ENCODE measurements around the gene KIZ.
"Not testable (repeated sequence)": the region's sequence is repeated elsewhere in the genome, so short reads cannot be mapped to it uniquely, and the experiment has no call there.

Gene KIZ

DNA sequence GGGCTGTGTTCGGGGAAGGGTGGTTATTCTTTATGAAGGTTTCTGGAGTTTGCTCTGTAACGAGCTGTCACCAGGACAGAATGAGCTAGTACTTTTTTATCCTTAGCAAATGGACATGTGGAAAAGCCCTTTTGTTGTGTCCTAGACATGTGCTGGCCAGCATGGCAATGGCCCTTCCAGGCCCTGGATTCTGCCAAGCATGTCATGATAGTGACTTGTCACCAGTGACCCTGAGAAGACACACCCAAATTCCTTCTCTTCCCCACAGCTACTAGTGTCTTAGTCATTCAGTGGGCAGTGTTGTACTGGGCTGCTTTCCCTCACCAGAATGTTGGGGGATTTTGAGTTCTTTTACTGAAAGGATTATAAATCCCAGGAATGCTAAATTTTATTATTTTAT, 103.3 kb downstream of the KIZ start:
- no peak for DNase-seq (ENCODE audit: low read depth)

DNA sequence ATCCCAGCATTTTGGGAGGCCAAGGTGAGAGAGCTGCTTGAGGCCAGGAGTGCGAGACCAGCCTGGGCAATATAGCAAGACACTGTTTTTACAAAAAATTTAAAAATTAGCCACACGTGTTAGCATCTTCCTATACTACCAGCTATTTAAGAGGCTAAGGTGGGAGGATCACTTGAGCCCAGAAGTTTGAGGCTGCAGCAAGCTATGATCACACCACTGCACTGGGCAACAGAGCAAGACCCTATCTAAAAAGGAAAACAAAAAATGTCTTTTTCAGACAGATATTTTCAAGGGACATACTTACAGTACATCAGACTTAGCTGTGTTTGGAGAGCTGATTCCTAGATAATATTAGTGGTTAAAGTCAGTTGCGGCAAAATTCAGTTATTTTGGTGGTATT, 104.3 kb downstream of the KIZ start:
- DNase-seq (ENCODE audit: low read depth) = no peak

DNA sequence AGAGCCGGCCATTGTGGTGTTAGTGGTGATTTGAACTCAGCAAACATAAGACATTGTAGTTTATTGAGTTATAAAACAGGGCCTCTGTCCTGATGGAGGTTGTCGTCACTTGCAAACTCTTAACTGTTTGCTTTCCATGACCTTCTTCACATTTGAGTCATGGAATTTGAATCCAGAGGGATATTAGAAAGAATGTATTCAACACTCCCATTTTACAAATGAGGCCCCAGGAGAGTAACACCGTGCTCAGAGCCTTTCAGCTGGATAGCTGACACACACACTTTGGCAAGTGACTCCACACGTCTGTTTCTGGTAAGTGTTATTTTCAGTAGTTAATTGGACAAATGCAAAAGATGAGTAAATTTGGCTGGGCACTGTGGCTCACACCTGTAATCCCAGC, 104.8 kb downstream of the KIZ start:
- no peak for DNase-seq (ENCODE audit: low read depth)

DNA sequence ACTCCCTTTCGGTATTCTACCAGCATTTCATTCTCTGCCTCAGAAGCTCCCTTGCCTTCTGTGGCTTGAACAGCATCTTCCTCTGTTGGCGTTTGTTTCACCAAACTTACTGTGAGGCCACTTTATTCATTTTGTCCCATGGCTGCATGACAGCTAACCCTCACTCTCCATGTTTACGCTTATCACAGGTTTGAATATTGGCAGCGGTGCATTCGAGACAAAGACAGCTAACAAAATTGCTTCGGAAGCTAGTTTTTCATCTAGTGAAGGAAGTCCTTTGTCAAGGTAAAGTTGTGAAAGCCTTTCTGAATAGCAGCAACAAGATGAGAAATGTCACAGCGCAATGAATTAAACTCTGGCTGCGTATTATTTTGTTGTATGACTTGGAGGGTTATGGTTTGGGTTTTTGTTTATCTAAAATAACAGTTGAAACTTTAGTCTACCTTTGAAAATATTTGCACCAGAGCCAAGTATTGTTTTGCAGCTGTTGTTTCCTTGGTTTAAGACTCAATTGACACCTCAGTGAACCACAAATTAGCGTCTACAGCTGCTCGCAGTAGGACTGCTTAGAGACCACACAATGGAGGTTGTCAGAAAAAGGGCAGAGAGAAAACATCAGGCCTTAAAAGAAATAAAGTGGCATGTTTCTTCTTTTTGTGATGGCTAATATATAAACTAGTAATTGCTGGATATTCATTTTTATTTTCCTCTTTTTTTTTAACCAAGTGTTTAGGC, 106.8 kb downstream of the KIZ start:
- no peak for DNase-seq (ENCODE audit: low read depth)

DNA sequence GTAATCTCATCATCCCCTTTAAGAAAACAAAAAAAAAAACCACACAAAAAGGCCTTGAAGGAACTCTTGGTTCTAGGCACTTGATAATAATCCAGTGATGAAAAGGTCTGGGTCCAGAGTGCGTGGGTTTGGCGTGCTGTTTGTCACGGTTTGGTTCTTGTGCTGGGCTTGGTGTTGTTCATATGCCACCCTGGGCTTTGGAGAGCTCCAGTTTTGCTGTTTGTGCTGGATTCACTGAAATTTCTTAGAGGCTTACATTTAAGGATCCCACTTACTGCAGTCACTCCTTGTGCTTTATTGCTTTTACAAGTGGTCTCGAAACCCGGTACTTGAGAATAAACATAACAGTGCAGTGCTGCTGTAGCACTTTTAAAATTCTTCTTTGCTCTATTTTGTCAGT, 108.4 kb downstream of the KIZ start:
- no peak for DNase-seq (ENCODE audit: low read depth)

DNA sequence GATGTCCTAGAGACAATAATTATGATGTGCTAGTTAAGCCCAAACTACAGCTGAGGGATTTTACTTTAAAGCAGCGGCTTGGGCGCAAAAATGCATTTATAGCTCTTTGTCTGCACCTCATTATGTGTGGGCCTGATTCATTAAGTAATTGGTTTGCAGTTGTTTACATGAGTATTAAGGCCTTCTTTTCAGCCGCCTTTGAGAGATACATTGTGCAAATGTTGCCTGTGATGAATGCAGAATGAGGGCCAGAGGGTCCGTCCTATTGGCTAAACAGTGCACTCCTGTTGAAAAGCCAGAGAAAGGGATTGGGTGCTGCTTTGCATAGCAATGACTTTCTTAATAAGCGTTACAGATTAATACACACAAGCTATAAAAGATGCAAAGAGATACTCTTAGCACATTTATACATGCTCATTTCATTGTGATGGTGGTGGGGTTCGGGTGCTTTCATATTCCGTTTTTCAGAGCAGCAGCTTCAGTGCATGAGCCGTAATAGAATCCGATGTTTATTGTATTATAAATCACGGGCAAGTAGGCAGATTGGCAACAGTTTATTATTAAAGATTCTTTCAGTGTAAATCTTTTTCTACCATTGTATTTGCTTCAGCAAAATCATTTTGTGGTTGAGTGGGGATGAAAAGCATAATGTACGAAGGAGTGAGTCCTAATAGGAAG, 109.1 kb downstream of the KIZ start:
- no peak for DNase-seq (ENCODE audit: low read depth)

DNA sequence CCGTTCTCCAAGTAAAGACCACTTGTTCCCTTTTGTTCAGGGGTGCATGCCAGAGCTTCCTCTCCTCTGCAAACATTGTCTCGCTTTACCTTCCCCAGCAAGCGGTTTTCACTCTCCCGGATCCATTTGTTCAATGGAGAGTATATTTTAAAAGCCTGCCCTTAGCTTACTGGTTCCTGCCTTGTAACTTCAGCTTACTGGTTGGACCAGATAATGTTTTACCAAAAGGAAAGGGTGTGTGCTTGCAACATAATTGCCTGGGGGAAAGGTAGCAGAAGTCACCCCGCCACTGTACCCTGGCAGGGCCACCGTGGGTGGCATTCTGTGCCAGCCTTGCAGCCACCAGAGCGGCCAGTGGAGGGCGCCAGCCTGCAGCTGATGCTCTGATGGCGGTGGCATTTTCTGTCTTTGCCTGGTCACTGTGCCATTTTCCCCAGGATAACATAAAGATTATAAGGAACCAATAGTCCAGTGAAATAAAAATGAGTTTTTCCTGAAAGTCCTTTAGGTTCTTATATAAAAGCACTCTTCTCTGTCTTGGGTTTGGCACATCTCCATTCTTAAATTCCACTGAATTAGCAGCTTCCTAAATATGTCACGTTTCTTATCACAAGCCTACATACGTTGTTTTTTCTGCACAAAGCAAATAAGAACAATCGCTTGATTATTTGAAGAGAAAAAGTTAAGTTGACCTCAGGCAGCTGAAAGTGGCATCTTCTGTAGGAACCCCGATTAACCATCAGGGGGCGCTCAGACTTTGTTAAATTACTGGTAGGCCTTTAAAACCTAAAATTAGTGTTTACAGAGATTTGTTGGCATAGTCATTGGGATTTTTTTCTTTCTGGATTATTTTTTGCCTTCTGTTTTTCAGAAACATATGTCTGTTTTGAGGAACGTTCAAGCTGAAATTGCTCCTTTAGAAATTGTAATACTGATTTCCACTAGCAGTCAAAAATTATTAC, 109.9 kb downstream of the KIZ start:
- DNase-seq (ENCODE audit: low read depth) = peak; percentile 58

DNA sequence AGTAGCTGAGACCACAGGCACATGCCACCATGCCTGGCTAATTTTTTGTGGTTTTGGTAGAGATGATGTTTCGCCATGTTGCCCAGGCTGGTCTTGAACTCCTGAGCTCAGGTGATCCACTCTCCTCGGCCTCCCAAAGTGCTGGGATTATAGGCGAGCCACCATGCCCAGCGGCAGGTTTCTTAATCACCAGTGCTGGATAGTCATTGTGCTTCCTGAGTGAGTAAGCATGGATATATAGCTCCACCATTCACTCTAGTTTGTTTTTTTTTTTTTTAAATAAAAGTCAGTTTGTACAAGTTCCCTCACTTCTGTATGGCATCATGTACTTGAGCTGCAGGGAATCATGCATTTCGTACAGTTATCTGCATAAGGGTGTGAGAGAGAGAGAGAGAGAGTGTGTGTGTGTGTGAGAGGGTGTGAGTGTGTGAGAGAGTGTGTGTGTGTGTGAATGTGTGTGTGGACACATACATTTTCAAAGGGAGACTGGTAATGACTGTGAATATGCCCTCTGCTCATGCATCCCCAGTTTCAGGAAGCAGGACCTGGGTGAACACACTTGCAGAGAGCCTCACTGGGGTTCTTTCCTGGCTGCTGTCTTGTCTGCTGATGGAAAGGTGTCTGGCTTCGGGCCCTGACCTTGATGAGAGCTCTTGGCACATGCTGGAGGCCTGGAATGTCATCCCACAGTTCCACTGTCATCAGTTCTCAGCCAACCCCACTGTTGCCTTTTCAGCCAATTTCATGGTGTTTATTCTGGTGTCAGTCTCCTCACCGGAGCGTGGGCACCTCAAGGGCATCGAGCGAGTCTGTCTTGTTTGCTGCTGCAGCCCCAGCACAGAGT, 112.3 kb downstream of the KIZ start:
- peak; percentile 8 for DNase-seq (ENCODE audit: low read depth)

DNA sequence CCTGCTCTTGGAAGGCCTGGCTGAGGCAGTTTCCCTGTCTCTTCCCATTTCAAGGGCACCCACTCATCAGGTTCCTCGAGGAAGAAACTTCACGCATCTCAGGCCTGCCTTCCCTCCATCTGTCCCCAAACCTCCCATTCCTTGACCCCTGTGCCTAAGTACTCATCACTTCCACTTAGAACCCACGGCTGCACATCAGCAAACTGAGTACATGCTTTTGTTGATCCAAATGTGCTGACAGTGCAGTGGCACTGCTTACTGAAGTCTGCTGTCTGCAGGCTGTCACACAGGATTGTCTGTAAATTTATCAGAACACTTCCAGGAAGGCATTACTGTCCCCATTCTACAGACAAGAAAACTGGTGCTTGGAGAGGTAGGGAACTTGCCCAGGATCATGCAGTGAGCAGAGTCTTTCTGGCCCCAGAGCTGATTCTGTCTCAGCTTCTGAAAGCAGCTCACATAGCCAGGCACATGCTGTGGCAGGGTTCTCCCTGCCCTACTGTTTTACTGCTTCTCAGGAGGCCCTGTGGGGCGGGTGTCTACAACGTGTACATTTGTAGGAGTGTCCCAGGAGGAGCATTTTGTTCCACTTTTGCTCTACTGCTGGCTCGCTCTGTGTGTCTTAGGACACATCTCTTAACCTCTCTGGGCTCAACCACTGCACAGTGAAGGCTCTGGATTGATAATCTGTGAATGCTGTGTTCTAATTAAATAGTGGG, 113.1 kb downstream of the KIZ start:
- DNase-seq (ENCODE audit: low read depth) = no peak

DNA sequence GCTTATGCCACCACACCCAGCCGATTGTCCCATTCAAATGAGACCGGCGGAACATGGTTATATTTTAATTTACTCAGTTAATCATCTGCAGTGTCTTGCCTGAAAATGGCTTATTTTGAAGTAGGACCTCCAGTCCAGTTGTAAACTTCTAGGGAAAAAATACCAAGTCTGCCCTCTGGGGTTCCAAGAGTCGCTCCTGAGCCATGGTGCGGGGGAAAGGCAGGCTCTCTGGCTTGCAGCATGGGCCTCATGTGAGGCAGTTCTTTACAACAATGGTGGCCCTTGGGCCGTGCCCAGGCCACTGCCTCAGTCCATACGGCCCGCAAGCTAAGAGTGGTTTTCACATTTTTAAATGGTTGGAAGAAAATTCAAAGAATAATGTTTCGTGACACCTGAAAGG, 114.5 kb downstream of the KIZ start:
- DNase-seq (ENCODE audit: low read depth) = no peak

DNA sequence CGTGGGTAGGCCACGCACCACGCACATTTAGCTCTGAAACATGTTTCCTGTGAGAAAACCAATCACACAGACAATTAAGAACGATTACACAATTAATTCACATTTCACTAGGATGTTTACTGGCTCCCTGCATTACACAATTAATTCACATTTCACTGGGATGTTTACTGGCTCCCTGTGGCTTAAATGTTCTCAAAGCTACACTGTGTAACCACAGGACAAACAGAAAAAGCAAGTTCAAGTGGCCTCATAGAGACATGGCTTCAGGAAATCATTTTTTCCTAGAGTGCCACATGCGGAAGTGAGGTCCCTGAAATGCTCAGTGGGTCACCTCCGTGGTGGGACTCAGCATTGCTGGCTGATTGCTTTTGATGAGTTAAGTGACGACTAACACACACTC, 115.5 kb downstream of the KIZ start:
- DNase-seq (ENCODE audit: low read depth) = no peak

DNA sequence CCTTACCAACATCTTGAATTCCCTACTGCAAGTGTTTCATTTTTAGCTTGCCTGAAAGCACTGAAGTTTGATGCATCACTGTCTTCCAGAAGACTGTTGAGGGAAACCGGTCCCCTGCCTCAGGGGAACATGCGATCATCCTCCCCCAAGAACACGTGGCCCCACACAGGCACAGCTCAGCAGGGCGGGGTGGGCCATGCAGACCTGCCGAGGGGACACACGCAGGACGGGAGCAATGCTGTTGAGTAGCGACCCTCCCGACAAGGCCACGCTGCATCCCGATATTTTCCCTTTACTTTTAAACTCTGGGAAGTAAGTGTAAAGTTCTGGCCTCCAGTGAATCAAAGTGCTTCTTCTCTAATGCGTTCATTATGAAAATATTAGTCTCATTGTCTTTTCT, 117.9 kb downstream of the KIZ start:
- no peak for DNase-seq (ENCODE audit: low read depth)

DNA sequence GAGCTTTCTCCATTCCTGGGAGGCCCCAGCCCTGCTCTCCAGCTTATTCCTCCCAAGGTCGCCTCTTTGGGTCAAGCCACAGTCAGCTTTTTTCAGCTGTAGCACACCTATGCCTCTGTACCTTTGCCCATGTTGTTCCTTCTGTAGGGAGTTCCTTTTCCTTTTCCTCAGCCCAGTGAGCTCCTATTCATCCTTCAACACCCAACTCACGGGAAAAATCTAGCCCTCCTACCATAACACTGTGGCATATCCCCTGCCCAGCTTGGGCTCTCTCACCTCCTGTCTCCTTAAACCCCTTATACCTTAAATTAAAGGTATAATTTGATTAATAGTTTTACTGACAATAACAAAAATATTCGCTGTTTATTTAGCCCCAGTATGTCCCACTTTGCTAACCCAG, 118.9 kb downstream of the KIZ start:
- DNase-seq (ENCODE audit: low read depth) = no peak

DNA sequence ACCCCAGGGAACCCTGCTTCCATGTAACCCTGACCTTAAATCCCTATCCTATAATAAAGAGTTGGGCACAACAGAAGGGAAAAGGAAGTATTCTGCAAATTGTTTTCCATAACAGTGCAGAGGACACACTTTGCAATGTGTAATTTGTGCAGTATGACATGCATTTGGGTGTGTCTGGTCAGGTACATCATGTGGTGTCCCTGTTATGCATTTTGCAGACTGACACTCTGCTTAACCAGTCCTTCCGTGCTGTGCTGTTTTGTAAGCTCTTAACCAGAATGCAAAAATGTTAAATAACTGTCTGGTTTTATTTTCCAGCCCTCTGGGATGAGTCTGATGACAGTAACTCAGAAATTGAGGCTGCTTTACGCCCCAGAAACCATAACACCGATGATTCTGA, 120.3 kb downstream of the KIZ start:
- DNase-seq (ENCODE audit: low read depth) = no peak

DNA sequence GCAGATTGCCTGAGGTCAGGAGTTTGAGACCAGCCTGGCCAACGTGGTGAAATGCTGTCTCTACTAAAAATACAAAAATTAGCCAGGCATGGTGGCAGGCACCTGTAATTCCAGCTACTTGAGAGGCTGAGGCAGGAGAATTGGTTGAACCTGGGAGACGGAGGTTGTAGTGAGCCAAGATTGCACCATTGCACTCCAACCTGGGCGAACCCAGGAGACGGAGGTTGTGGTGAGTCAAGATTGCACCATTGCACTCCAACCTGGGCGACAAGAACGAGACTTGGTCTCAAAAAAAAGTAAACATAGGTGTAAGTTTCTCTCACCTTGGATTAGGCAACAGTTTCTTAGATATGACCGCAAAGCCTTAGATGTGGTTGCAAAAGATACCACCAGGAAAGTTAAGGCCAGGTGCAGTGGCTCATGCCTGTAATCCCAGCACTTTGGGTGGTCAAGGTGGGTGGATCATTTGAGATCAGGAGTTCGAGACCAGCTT, 121.8 kb downstream of the KIZ start:
- DNase-seq (ENCODE audit: low read depth) = not testable (repeated sequence)

DNA sequence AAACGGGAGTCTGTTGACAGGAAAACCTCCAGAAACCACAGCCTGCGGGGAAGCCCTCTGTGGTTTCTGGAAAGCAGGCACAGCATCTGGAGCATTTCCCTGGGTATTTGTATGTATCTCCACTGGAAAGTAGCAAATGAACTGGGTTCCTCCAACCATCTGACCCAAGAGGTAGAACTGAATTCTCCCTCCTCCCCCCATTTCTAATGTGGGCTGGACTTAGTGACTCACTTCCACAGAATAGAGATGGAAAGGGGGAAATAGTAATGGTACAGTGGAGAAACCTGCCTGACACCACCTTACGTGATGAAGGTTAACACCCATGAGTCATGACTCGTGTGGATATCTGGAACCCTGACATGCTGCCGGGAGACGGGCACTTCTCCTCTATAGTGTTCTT, 125.4 kb downstream of the KIZ start:
- DNase-seq (ENCODE audit: low read depth) = peak; percentile 41

DNA sequence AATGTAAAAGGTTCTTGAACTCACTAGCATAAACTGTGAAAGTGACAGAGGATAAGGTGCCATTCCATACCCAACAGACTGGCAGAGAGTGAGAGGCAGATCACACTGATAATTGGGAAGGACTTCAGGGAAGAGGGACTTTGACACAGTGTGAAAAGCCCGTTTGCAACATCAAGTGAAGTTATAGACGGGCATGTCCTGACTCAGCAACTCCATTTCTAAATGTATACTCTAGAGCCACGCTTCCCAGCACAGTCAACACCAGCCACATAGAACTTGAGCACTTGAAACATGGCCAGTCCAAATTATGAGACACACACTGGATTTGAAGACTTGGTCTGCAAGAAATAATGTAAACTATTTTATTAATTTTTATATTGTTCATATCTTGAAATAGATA, 131.3 kb downstream of the KIZ start:
- no peak for DNase-seq (ENCODE audit: low read depth)

DNA sequence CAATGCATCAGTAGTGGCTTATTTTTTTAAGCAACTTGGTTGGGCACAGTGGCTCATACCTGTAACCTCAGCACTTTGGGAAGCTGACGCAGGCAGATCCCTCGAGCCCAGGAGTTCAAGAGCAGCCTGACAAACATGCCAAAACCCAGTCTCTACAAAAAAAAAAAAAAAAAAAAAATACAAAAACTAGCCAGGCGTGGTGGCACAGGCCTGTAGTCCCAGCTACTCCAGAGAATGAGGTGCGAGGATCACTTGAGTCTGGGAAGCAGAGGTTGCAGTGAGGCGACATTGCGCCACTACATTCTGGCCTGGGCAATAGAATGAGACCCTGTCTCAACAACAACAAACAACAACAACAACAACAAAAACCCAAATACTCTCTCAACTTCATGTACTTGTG, 132.5 kb downstream of the KIZ start:
- no peak for DNase-seq (ENCODE audit: low read depth)

DNA sequence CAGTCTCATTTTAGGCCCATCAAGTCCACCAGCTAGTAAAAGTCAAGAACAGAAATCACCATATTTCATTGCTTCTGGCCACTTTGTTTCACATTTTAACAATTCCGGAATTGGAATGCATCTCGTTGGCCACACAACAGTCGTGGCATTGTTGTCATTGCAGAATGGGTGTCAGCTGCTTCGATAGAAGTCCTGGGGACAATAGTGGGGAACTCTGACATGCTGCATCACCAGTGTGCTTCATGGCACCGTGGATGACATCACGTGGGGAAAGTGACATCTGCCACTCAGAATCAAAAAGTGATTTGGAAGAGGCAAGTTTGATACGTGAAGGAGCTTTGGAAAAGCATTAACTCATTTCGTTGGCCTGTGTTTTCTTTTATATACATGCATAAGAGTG, 133.5 kb downstream of the KIZ start:
- no peak for DNase-seq (ENCODE audit: low read depth)

DNA sequence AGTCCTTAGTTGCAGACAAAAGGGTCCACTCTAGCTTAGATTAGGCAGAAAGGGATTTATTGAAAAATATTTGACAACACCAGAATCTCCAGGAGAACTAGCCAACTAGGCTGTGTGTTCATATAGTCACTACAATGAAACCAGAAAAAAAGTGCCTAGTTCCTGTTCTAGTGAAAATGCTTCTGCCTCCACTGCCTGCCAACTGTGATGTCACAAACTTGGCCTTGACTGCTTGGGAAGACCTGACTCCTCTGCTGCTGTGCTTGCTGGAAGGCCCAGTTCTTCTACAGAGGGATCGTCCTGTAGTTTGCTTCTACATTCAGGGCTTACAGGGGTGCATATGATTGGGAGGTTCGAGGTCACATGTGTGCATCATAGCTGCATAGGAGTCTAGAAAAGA, 136.9 kb downstream of the KIZ start:
- DNase-seq (ENCODE audit: low read depth) = no peak
